ENCODE measurements around the gene TEX29.

Gene TEX29

DNA sequence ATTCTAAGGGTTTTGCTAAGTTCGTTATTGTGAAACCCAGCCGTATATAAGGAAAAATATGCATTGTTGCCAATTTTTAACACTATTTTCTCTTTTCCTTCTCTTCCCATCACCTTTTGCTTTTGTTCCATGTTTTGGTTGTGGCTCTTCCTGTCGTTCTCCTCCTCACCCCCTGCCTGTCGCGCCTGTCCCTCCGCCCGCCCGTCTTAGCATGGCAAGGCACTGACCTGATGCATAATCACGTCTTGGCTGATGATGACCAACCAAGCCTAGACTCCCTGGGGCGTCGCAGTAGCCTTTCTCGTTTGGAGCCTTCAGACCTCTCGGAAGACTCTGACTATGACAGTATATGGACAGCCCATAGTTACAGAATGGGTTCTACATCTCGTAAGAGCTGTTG, 28.5 kb upstream of the TEX29 start:
- DNase-seq (ENCODE audit: low spot score): no peak

- DNase-seq (ENCODE audit: low spot score): no peak
These were observed 27.5 kb upstream of the TEX29 start for GRCh38 chr13:111292710-111293485.

GRCh38 chr13:111295886-111296285, 24.6 kb upstream of the TEX29 start:
- DNase-seq (ENCODE audit: low spot score): no peak

DNA sequence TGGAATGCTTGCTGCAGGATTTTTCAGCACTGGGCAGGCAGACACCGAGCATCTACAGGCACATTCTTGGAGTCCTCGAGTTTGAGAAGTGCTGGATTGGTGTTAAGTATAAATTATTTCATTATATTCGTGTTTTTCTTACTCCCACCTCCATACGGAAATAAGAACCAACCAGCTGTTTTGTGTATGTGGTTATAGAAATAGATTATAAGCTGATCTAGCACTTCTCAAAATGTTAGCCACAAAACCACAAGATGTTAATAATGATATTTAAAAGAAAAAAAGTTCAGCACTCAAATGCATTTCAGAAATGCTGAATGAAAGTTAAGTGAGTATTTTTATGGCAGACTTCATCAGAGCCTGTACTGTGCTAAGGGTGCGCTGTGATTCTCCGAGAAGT, 24.0 kb upstream of the TEX29 start:
- no peak for DNase-seq (ENCODE audit: low spot score)

DNA sequence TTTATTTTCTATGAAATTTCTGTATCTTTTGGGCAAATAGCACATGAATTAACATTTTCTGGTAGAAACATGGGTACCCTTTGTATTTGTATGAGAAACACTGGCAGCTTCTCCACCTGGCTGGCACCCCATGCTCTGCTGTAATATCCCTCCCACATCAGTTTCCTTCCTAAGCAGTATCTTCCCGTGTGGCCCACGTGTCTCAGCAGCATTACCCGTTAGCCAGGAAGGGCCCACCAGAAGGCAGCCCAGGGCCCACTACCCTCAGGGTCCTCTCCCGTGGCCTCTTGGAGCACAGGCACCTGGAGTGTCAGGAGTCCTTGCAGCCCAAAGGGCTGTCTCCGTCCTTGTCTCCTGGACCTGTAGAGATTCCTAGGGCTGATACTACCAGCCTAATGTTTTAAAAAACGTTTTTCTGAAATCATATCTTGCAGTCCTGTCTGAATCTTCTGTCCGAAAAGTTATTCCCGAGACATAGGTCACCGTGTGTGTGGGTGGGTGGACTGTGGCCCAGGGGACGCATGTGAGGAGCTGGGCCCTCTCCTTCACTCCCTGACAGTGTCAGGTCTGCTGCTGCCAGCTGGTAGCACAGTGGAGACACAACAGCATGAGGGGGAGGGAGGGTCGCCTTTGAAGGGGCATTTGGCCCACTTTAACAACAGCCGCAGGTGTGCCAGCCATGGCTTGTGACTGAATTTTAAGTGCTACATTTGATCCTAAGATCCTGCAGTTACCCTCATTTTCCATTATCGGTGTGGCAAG, 22.0 kb upstream of the TEX29 start:
- DNase-seq (ENCODE audit: low spot score): no peak

DNA sequence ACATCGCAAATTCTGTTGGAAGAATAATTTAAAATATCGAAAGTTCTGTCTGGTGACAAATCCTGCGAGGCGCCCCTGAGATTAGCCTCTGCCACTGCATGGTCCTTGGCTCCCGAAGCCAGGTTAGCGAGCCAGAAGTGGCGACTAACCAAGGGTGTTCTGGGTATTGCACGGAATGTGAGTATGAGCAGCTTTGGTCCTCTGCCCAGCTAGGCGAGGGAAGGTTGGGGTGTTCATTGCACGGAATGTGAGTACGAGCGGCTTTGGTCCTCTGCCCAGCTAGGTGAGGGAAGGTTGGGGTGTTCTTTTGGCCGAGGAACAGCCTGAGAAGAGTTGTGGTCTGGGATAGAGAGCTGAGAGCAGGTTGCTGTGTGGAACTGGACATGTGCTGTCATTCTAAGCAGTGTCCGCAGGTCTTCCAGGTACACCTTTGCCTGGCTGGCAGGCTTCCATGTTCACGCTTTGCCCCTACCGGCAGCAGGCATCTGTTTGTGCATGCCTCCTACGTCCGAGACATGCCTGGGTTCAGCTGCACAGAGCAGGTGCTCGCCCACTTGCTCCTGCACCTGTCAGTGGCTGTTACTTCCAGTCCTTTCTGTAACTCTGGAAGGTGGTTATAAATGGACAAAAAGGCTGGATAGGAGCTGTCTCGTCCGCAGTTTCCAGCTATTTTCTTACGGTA, 18.3 kb upstream of the TEX29 start:
- no peak for DNase-seq (ENCODE audit: low spot score)

DNA sequence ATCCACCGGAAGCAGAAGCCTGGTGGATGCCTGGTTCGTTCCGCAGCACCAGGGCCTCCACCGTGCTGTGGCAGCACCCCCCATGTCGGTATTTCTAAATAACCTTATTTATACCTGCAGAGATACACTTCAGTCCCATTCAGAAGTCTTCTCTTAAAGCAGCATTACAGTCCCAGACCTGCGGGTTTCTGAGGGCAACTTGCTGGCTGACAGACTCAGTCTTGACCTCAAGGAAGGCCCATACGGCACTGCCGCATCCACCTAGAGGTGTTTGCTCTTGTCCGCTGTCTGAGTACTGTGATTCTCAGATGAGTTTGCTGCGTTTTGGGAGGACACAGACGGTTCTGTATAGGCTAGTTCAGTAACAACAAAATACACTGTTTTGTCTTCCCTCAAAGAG, 16.9 kb upstream of the TEX29 start:
- no peak for DNase-seq (ENCODE audit: low spot score)

DNA sequence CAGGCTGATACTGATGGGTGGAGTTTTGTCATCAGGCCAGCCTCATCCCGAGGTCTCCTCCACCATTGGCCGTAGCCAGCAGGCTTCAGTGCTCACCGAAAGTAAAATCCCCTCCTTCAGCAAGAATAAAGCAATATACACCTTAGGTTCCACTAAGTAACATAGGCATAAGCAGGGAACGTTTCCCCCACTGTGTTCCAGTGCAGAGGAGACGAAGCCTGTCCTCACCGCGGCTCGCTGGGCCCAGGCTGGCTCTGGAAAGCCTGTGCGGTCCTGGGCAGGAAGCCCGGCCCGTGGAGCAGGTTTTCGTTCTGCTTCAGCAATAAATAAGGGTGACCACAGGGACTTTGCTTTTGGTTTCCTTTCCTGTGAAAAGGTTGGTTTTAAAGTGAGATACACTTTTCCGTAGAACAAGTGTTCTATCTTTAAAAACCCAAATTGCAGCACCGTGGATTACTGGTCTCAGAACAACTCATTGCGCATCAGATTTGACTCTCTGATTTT, 16.3 kb upstream of the TEX29 start:
- no peak for DNase-seq (ENCODE audit: low spot score)

GRCh38 chr13:111304603-111305289, 15.7 kb upstream of the TEX29 start:
- DNase-seq (ENCODE audit: low spot score): no peak

GRCh38 chr13:111312944-111313590, 7.4 kb upstream of the TEX29 start:
- DNase-seq (ENCODE audit: low spot score): no peak

- DNase-seq (ENCODE audit: low spot score): no peak
These were observed 6.5 kb upstream of the TEX29 start for GRCh38 chr13:111313911-111314425.

GRCh38 chr13:111314852-111315251, 5.6 kb upstream of the TEX29 start:
- DNase-seq (ENCODE audit: low spot score): no peak

- DNase-seq (ENCODE audit: low spot score): no peak
These were observed 5.0 kb upstream of the TEX29 start for GRCh38 chr13:111315347-111315995.

- DNase-seq (ENCODE audit: low spot score): no peak
These were observed 4.2 kb upstream of the TEX29 start for GRCh38 chr13:111316161-111316730.

DNA sequence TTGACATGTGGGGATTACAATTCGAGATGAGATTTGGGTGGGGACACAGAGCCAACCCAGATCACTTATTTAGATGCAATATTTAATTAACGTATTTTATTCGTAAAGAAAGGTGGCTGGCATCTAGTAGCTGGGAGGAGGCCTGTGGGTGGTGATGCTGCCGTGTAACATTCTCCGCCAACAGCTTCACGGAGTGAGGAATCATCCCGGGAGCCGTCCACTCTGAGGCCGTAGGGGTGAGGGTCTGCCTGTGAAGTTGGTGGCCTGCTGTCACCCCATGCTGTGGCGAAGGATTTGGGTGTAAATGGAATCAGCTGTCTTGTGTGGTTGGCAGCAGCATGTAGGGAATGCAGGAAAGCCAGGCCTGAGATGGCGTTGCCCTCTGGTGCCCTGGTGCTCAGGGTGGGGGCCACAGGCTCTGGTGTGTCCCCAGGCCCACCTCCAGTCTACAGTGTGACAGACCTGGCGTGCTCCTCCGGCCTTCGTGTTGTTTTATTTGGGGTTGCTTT, 3.3 kb upstream of the TEX29 start:
- DNase-seq (ENCODE audit: low spot score): no peak

DNA sequence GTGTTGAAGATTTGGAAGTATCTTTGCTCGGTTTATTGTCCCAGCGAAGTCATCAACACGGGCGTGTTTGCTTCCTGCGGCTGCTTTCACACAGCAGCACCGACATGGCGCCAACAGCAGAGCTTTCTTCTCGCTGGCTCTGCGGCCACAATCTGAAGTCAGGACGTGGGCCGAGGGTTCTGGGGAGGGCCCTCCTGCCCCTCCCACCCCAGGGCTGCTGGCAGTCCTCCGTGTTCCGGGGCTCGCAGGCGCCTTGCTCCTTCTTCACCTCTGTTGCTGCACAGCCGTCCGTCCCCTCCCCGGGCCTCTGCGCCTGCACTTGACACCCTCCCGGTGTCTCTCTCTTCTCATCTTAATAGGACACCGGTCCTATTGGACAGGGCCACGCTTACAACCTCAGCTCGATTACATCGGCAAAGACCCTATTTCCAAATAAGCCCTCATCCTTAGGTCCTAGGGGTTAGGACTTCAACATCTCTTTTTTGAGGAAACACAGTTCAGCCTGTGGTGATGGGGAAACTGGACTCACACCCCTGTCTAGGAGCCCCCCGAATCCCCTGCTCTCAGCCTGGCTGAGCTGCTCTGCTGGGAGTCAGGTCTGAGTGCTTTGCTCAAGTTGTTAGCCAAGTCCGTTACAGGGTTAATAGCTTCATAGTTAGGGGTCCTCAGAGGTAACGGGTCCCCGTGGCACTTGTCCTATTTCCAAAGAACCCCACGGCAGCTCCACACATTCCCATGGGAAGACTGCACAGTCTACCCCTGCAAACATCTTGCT, 2.7 kb upstream of the TEX29 start:
- no peak for DNase-seq (ENCODE audit: low spot score)

DNA sequence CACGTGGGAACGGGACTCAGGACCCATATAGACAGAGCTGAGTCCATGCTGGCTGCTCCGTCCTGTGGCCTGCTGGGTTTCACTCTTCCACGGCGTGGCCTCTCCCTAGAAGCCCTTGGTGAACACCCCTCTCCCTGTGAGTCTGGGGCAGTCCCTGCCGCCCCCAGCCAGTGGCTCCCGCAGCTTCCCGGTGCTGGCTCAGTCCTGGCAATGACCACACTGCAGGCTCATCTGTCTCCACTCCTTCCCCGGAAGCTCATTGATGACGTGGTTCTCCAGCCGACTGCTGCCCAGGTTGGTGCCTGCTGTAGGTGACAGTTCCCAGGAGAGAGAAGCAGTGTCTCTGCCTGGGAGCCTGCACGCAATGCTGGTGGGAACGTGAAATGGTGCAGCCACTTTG, 2.1 kb upstream of the TEX29 start:
- DNase-seq (ENCODE audit: low spot score): no peak

- DNase-seq (ENCODE audit: low spot score): no peak
These were observed 921 bp upstream of the TEX29 start for GRCh38 chr13:111319521-111319920.
